GM23338 (cell line): Measurements from ENCODE around the gene CHAT. TPM values are rescaled to one million over a fixed set of nuclear protein-coding genes. Genes with fewer than 3 reads are reported as not detected.

Experiments
- ATAC-seq: fragments of 200-7000 bp; cut with Tn5 transposase; 3 replicates; pipeline ENCODE4 v1.9.1; 2020
- DNase-seq: peaks from one replicate; pipeline ENCODE4 v3.0.0-alpha.2; 2015; ENCODE audit warnings: low spot score
- H2AFZ ChIP-seq: fragments of 200-600 bp; sonication (generic); 2 replicates; pipeline ENCODE4 v1.8.0; 2016; ENCODE audit warnings: antibody characterized with exemption, mild to moderate bottlenecking, moderate library complexity
- H3F3A ChIP-seq: fragments of 200-600 bp; sonication (generic); replicated peaks from 2 replicates; pipeline ENCODE4 v1.8.0; 2017; ENCODE audit warnings: antibody characterized with exemption, mixed run types, low read depth
- H3K27ac ChIP-seq: fragments of 200-600 bp; sonication (generic); 2 replicates; pipeline ENCODE4 v1.6.1; 2016; ENCODE audit warnings: low read depth
- H3K27me3 ChIP-seq: fragments of 200-600 bp; sonication (generic); 2 replicates; pipeline ENCODE4 v1.8.0; 2016; ENCODE audit warnings: mild to moderate bottlenecking, mixed run types, moderate library complexity; ENCODE audit not compliant: insufficient read depth
- H3K36me3 ChIP-seq: fragments of 200-600 bp; sonication (generic); 2 replicates; pipeline ENCODE4 v1.8.0; 2016; ENCODE audit warnings: mild to moderate bottlenecking; ENCODE audit not compliant: insufficient read depth
- H3K4me1 ChIP-seq: fragments of 200-600 bp; sonication (generic); 2 replicates; pipeline ENCODE4 v1.8.0; 2016; ENCODE audit warnings: mild to moderate bottlenecking, moderate library complexity; ENCODE audit not compliant: insufficient read depth
- H3K4me2 ChIP-seq: fragments of 200-600 bp; sonication (generic); 2 replicates; pipeline ENCODE4 v1.7.1; 2017; ENCODE audit warnings: mixed run types
- H3K4me3 ChIP-seq: fragments of 200-600 bp; sonication (generic); 2 replicates; pipeline ENCODE4 v1.6.1; 2016; ENCODE audit warnings: mixed run types
- H3K79me2 ChIP-seq: fragments of 200-600 bp; sonication (generic); replicated peaks from 2 replicates; pipeline ENCODE4 v1.8.0; 2017; ENCODE audit warnings: mild to moderate bottlenecking; ENCODE audit not compliant: insufficient read depth
- H3K9me2 ChIP-seq: fragments of 200-600 bp; sonication (generic); 2 replicates; pipeline ENCODE4 v1.8.0; 2017; ENCODE audit not compliant: insufficient read depth
- H4K20me1 ChIP-seq: fragments of 200-600 bp; sonication (generic); replicated peaks from 2 replicates; pipeline ENCODE4 v1.8.0; 2017; ENCODE audit warnings: mild to moderate bottlenecking; ENCODE audit not compliant: insufficient read depth
- H3K27ac Mint-ChIP-seq: 2 replicates; pipeline ENCODE4 v1.8.0; 2020; ENCODE audit warnings: inconsistent platforms, mild to moderate bottlenecking, moderate library complexity, mixed read lengths
- H3K27me3 Mint-ChIP-seq: 3 replicates; pipeline ENCODE4 v1.8.0; 2022; ENCODE audit warnings: low read depth, mild to moderate bottlenecking, moderate library complexity, mixed read lengths, inconsistent platforms; ENCODE audit not compliant: insufficient read depth, poor library complexity
- H3K36me3 Mint-ChIP-seq: 3 replicates; pipeline ENCODE4 v1.8.0; 2021; ENCODE audit warnings: low read depth, mild to moderate bottlenecking, inconsistent platforms, moderate library complexity, mixed read lengths
- H3K4me1 Mint-ChIP-seq: 3 replicates; pipeline ENCODE4 v1.8.0; 2020; ENCODE audit warnings: mild to moderate bottlenecking, inconsistent platforms, mixed read lengths
- H3K4me3 Mint-ChIP-seq: 3 replicates; pipeline ENCODE4 v1.8.0; 2021; ENCODE audit warnings: moderate library complexity, mild to moderate bottlenecking, inconsistent platforms, mixed read lengths
- H3K9me3 Mint-ChIP-seq: 3 replicates; pipeline ENCODE4 v1.8.0; 2020; ENCODE audit warnings: moderate library complexity, mild to moderate bottlenecking, inconsistent platforms, mixed read lengths
- CREB1 ChIP-seq: fragments of 250-450 bp; sonication (Bioruptor Pico); IDR thresholded peaks from 2 replicates; pipeline ENCODE4 v1.5.0; 2020; ENCODE audit warnings: low read depth, mild to moderate bottlenecking, moderate library complexity
- EZH2 ChIP-seq: fragments of 200-600 bp; sonication (generic); IDR thresholded peaks from one replicate; pipeline ENCODE4 v1.8.0; 2017; ENCODE audit warnings: antibody characterized with exemption, mild to moderate bottlenecking, low read depth; ENCODE audit not compliant: unreplicated experiment
- EZH2phosphoT487 ChIP-seq: fragments of 200-600 bp; sonication (generic); IDR thresholded peaks from one replicate; pipeline ENCODE4 v1.8.1; 2018; ENCODE audit warnings: antibody characterized with exemption; ENCODE audit not compliant: unreplicated experiment
- JUNB ChIP-seq: IDR thresholded peaks from one replicate; pipeline ENCODE4 v1.6.1; 2016; ENCODE audit warnings: antibody characterized with exemption; ENCODE audit not compliant: unreplicated experiment
- POLR2AphosphoS5 ChIP-seq: IDR thresholded peaks from 2 replicates; pipeline ENCODE4 v1.6.1; 2016; ENCODE audit warnings: antibody characterized with exemption, low read depth
- STAT1 ChIP-seq: IDR thresholded peaks from one replicate; pipeline ENCODE4 v1.6.1; 2016; ENCODE audit warnings: antibody characterized with exemption; ENCODE audit not compliant: unreplicated experiment
- ZNF114 ChIP-seq: fragments of 250-450 bp; sonication (Bioruptor Pico); IDR thresholded peaks from 2 replicates; pipeline ENCODE4 v1.5.0; 2020; ENCODE audit warnings: mild to moderate bottlenecking, moderate library complexity
- ZNF331 ChIP-seq: fragments of 250-450 bp; sonication (Bioruptor Pico); IDR thresholded peaks from 2 replicates; pipeline ENCODE4 v1.5.0; 2020; ENCODE audit warnings: low read depth, mild to moderate bottlenecking, moderate library complexity
- polyA plus RNA-seq: library from polyadenylated mRNA; unstranded; fragments of >200 nt; fragmentation: Nextera tagmentation; extraction: Ambion mirVana; gene quantifications from 2 replicates; pipeline ENCODE4 v1.2.1, GENCODE V29; 2016
- total RNA-seq: library from RNA; depleted of rRNA; stranded (reverse); fragments of >200 nt; shearing (Covaris generic); gene quantifications from 2 replicates; pipeline ENCODE4 v1.2.3, GENCODE V29; 2014
- TF ChIP-seq, protein P1 (sequence below): IDR thresholded peaks from one replicate; pipeline ENCODE4 v1.6.1; 2018; ENCODE audit warnings: antibody characterized with exemption; ENCODE audit not compliant: unreplicated experiment
- TF ChIP-seq, protein P2 (sequence below): IDR thresholded peaks from 2 replicates; pipeline ENCODE4 v1.6.1; 2016; ENCODE audit warnings: antibody characterized with exemption
- TF ChIP-seq, protein P3 (sequence below), 2 experiments: fragments of 200-600 bp in 1 of 2; sonication (generic) in 1 of 2; conservative IDR thresholded peaks; 2 replicates each; pipeline versions ENCODE4 v1.5.1 to v1.6.1; 2016 to 2017; ENCODE audit warnings: antibody characterized with exemption in 2 of 2, low read depth in 2 of 2, mild to moderate bottlenecking in 2 of 2, moderate library complexity in 1 of 2

CHAT gene
- total and polyA plus RNA-seq, 2 experiments from 2014 or later = not detected

DNA sequence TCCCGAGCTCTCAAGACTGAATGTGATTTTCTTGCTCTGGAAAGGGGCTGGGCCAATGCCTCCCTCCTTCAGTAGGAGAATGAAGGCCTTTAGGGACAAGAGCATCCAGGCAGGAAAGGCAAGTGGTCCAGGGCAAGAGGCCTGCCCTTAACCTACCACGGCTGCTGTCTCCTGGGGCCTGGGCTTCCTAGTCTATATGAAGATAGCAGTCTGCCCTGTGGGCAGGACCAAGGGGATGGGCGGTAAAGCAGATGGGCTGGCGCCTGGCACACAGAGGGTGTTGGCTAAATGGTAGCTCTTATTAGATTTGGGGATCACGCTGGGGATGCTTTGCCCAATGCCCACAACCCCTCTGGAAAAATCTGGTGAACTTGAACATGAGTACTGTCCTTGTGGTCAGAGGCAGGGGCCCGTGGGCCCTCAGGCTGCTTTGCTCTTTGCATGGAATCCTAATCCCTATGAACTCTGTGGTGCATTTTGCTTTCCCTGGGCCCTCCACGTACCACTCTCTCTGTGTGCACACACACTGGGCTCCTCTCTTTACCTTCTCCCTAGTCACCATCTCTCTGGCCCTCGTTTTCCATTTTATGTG, 20.3 kb downstream of the CHAT start:
- Histone ChIP-seq H4K20me1 (no peaks in the 10 kb centered on the region), H3K4me3 (no peak overlapping the region), H3K79me2 (no peaks in the 10 kb centered on the region), H3K27me3 (no peaks in the 10 kb centered on the region), H3K4me2 (no peak overlapping the region), H3K4me1 (no peaks in the 10 kb centered on the region), H3F3A (no peaks in the 10 kb centered on the region), H3K36me3 (no peaks in the 10 kb centered on the region), H2AFZ (no peak overlapping the region), H3K27ac (no peak overlapping the region), H3K9me2 (no peaks in the 10 kb centered on the region)
- TF ChIP-seq EZH2phosphoT487 = no peak
- TF ChIP-seq, protein P1, sequence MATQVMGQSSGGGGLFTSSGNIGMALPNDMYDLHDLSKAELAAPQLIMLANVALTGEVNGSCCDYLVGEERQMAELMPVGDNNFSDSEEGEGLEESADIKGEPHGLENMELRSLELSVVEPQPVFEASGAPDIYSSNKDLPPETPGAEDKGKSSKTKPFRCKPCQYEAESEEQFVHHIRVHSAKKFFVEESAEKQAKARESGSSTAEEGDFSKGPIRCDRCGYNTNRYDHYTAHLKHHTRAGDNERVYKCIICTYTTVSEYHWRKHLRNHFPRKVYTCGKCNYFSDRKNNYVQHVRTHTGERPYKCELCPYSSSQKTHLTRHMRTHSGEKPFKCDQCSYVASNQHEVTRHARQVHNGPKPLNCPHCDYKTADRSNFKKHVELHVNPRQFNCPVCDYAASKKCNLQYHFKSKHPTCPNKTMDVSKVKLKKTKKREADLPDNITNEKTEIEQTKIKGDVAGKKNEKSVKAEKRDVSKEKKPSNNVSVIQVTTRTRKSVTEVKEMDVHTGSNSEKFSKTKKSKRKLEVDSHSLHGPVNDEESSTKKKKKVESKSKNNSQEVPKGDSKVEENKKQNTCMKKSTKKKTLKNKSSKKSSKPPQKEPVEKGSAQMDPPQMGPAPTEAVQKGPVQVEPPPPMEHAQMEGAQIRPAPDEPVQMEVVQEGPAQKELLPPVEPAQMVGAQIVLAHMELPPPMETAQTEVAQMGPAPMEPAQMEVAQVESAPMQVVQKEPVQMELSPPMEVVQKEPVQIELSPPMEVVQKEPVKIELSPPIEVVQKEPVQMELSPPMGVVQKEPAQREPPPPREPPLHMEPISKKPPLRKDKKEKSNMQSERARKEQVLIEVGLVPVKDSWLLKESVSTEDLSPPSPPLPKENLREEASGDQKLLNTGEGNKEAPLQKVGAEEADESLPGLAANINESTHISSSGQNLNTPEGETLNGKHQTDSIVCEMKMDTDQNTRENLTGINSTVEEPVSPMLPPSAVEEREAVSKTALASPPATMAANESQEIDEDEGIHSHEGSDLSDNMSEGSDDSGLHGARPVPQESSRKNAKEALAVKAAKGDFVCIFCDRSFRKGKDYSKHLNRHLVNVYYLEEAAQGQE = no peak
- no peak for TF ChIP-seq ZNF331 (CRISPR knock-in tag)
- TF ChIP-seq POLR2AphosphoS5 = no peak
- TF ChIP-seq STAT1 = no peak
- TF ChIP-seq JUNB = no peak
- no peak for TF ChIP-seq CREB1 (CRISPR knock-in tag)
- TF ChIP-seq EZH2 = no peak
- TF ChIP-seq, protein P2, sequence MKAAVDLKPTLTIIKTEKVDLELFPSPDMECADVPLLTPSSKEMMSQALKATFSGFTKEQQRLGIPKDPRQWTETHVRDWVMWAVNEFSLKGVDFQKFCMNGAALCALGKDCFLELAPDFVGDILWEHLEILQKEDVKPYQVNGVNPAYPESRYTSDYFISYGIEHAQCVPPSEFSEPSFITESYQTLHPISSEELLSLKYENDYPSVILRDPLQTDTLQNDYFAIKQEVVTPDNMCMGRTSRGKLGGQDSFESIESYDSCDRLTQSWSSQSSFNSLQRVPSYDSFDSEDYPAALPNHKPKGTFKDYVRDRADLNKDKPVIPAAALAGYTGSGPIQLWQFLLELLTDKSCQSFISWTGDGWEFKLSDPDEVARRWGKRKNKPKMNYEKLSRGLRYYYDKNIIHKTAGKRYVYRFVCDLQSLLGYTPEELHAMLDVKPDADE = no peak
- TF ChIP-seq ZNF114 (CRISPR knock-in tag) = no peak
- Mint-ChIP-seq H3K9me3 (no peaks in the 10 kb centered on the region), H3K4me3 (no peak overlapping the region), H3K36me3 (no peaks in the 10 kb centered on the region), H3K27ac (no peak overlapping the region), H3K27me3 (peaks cover 3% of the 10 kb centered on the region), H3K4me1 (no peaks in the 10 kb centered on the region; the same call in 2 of the 3 replicates)
- ATAC-seq (no peak), DNase-seq (no peak)

DNA sequence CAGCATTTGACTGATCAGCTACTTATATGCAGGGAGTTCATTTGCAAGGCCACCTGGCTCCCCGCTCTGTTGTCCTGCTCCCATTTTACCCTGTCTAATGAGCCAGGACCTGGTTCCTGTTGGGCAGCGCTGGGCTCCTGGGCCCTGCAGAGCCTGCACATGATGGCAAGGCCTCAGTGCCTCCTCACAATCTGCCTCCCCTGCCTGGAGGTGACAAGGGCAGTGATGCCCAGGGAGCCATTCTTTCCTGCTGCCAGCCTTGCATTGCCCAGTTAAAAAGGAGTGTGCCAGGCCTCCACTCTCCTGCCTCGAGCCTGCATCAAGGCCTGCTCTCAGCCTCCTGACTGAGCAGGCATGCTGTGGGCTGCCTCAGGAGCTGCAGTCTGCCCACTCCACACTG, 28.5 kb downstream of the CHAT start:
- peaks cover 13% of the 10 kb centered on the region for H3K27me3 Mint-ChIP-seq
- TF ChIP-seq POLR2AphosphoS5 = no peak
- TF ChIP-seq STAT1 = no peak
- TF ChIP-seq, protein P3, sequence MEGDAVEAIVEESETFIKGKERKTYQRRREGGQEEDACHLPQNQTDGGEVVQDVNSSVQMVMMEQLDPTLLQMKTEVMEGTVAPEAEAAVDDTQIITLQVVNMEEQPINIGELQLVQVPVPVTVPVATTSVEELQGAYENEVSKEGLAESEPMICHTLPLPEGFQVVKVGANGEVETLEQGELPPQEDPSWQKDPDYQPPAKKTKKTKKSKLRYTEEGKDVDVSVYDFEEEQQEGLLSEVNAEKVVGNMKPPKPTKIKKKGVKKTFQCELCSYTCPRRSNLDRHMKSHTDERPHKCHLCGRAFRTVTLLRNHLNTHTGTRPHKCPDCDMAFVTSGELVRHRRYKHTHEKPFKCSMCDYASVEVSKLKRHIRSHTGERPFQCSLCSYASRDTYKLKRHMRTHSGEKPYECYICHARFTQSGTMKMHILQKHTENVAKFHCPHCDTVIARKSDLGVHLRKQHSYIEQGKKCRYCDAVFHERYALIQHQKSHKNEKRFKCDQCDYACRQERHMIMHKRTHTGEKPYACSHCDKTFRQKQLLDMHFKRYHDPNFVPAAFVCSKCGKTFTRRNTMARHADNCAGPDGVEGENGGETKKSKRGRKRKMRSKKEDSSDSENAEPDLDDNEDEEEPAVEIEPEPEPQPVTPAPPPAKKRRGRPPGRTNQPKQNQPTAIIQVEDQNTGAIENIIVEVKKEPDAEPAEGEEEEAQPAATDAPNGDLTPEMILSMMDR (conservative IDR thresholded peaks at IDR 0.05; ENCODE audit: low read depth in 2 of 2) = no peak
- no peak for TF ChIP-seq EZH2phosphoT487

More for the DNA sequence above, 28.5 kb downstream of the CHAT start:
- no peaks in the 10 kb centered on the region; the same call in 2 of the 3 replicates for H3K9me3 Mint-ChIP-seq
- H3F3A ChIP-seq = no peaks in the 10 kb centered on the region
- H3K4me2 ChIP-seq = no peak overlapping the region
- no peak overlapping the region for H3K4me3 Mint-ChIP-seq
- H3K4me3 ChIP-seq = no peak overlapping the region
- H4K20me1 ChIP-seq = no peaks in the 10 kb centered on the region
- H3K79me2 ChIP-seq = no peaks in the 10 kb centered on the region
- no peaks in the 10 kb centered on the region for H3K9me2 ChIP-seq
- no peak overlapping the region for H3K27ac ChIP-seq
- H3K4me1 ChIP-seq = no peaks in the 10 kb centered on the region
- H3K4me1 Mint-ChIP-seq = peaks cover 7% of the 10 kb centered on the region
- H3K36me3 ChIP-seq = no peaks in the 10 kb centered on the region
- no peak overlapping the region for H3K27ac Mint-ChIP-seq
- H2AFZ ChIP-seq = no peak overlapping the region
- no peaks in the 10 kb centered on the region for H3K36me3 Mint-ChIP-seq
- no peaks in the 10 kb centered on the region for H3K27me3 ChIP-seq
- no peak for DNase-seq
- ATAC-seq = no peak
